ENCODE measurements around the gene EDNRB. TPM values are rescaled to one million over a fixed set of nuclear protein-coding genes. Genes with fewer than 3 reads are reported as not detected.
"Not testable (repeated sequence)": the region's sequence is repeated elsewhere in the genome, so short reads cannot be mapped to it uniquely, and the experiment has no call there.

The EDNRB gene
- total RNA-seq (2014; rRNA removed; shearing (Covaris generic)): not detected in 2 replicates

DNA sequence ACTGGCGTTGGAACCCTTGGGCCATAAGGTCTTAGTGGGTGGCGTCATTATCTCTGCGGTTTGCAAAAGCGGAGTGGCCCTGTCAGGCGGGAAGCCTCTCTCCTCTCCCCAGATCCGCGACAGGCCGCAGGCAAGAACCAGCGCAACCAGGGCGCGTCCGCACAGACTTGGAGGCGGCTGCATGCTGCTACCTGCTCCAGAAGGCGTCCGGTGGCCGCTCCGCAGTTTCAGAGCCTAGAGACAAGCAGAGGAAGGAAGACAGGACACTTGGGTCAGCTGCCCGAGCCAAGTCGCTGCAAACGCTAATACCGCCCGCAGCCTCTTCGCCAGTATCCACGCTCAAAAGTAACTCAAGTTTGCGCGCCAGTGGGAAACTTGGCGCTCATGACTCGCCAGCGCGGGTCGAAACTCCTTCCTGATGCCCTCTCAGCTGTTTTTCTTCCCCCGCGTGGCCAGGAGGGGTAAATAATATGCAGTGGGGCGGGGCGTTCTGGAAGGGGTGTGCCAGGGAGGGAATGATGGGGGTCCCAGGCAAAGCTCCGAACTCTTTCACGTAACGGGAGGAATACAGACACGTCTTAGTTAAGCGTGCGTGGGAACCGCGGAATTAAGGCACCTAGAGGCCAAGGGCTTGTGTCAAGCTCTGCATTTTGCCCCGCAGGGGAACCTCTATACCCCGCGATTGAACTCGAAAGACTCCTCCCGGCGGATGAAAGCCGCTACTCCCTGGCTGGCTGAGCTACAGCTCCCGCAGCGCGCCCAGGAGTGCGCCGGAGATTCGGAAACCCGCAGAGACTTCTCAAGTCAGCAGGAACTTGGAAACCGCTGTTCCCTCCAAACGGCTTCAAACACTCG lies at the start of gene EDNRB:
Gene EDNRB, minus strand, starts transcription at position 441 of the 855 bp plus-strand sequence. Its CDS starts 258 bp downstream, at position 183.
- no peak for DNase-seq (ENCODE audit: low spot score)

DNA sequence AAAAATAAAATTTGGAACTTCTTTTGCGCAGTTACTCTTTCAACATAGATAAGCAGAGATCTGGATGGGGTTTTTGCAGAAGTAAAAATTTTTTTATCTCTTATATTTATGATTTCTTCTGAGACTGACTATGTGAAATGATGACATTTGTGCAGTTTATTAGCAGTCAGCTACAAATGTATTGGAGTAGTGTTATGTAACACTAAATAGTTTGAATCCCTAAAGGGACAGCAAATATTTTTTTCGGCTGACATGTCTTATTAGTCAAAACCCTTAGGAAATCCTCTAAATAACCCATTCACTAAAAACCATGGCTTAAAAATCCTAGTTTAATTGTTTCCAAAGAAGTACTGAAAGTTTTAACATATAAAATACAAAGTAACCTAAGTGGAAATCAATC lies 48.0 kb upstream of the EDNRB start:
- no peak for DNase-seq (ENCODE audit: low spot score)

DNA sequence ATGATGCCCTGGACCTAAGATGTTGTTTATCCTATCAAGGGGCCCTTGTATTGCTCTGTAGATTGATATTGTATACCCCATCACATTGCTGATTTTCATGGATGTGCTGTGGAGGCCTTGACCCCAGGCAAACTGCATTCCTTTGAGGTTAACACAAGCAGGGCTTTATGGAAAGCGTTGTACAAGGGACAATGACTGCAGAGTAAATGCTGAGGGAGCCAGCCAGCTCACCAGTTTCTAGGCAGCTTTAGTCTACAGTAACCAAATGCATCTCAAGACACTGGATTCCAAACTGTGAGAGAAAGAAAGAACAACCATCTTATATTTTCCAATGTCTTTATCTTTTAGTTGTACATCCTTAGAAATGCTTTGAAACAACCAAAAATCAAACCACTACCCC lies 34.1 kb upstream of the EDNRB start:
- DNase-seq (ENCODE audit: low spot score): no peak

DNA sequence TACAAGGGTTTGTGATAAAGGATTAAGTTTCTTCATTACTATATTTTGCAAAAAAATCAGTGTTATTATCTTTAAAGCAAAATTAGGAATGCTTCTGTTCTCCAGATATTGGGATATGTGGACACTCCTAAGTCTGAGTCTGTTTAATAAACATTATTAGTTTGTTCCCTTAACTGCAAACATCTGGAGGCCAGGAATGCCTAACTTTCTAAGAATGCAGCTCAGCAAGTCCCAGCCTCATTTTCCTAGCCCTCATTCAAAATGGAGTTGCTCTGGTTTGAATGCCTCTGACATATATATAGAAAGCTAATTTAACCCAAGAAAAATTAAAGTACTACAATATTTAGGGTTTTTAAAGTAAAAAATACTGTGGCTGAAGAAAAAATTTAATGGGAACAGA lies 33.6 kb upstream of the EDNRB start:
- no peak for DNase-seq (ENCODE audit: low spot score)

DNA sequence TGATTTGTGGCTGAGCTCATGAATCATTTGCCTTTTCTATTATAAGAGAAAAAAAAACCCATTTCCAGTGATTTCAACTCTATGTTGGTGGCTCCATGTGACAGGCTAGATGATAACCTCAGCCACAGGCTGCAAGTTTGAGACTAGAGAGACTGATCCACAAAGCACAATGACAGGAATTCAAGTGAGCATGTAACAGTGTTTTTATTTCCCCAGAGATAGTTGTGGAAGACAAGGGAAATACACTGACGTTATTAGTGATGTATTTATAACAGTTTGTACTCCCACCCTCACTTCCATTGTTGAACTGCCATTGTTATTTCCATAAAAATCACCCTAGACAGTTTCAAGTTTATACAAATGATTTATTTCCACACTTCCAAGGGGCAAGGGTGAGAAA lies 27.9 kb upstream of the EDNRB start:
- DNase-seq (ENCODE audit: low spot score): no peak

DNA sequence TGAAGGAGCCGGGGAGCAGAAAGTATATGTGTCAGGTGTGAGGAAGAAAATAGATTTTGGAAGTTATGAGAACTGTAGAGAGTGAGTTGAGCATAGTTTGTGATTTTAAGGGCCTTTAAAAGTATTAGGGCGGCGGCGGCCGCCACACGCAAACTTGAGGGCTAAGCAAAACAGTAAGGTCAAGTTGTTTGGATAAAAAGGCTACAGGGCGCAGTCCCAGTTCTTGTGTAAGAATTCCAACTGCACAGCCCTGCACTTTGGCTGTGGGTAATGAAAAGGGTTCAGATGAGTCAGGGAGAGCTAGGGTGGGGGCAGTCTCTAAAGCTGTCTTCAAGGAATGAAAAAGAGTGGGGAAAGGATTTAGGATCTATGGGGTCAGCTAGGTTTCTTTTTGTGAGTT lies 16.4 kb upstream of the EDNRB start:
- DNase-seq (ENCODE audit: low spot score): not testable (repeated sequence)

DNA sequence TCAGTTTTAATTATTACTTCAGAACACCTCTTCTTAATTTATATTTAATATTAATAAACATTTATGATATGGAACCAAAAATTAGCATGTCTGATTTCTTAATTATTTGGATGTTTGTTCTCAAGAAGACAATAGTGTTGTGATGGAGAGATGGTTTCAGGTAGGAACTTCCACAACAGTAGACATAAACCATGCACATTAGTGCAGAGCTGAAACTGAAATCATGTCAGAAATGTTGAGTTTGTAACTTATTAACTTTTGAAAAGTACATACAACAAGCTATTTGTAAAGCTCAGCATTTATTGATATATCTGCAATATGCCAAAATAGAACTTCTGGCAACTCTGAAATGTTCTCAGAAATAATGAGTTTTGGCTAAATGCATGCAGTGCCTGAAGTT lies 11.8 kb upstream of the EDNRB start:
- DNase-seq (ENCODE audit: low spot score): no peak

DNA sequence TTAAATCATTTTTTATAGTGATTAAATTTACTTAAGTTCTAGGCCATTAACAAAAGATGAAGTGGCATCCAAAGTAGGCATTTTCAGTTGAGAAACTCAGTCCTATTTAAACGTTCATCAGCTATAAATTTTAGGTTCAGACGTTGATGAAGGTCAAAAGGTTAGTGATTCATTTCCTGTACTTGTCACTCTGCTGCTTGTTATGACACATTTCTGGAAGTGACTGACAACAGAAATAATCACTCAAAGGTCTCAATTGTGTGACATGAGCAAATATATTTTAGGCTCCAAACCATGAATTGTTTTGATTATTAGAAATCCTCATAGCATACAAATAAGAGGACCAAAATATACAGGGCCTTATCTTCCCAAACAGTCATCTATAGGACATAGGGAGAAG lies 10.3 kb upstream of the EDNRB start:
- no peak for DNase-seq (ENCODE audit: low spot score)

DNA sequence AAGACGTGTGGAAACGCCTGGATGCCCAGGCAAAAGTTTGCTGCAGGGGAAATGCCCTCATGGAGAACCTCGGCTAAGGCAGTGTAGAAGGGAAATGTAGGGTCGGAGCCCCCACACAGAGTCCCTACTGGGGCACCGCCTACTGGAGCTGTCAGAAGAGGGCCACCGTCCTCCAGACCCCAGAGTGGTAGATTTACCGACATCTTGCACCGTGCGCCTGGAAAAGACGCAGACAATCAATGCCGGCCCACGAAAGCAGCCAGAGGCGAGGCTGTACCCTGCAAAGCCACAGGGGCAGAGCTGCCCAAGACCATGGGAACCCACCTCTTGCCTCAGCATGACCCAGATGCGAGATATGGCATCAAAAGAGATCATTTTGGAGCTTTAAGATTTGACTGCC lies 7.0 kb upstream of the EDNRB start:
- DNase-seq (ENCODE audit: low spot score): no peak

DNA sequence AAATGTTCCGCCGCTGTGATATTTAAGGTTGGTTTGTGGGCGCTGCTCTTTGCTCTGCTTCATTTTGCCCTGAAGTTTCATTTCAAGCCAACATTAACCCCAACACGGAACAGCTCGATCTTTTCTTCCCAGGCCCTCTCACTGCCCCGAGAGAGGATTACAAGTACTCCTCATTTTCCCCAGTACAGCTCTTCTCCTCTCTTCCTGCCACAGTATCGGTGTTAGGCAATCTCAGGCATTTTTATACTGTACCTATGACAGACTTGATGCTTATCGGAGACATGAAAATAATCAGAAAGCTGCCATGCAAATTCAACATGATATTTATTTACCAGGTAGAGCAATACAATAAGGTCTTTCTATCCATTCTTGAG lies 1.3 kb upstream of the EDNRB start:
- DNase-seq (ENCODE audit: low spot score): no peak

DNA sequence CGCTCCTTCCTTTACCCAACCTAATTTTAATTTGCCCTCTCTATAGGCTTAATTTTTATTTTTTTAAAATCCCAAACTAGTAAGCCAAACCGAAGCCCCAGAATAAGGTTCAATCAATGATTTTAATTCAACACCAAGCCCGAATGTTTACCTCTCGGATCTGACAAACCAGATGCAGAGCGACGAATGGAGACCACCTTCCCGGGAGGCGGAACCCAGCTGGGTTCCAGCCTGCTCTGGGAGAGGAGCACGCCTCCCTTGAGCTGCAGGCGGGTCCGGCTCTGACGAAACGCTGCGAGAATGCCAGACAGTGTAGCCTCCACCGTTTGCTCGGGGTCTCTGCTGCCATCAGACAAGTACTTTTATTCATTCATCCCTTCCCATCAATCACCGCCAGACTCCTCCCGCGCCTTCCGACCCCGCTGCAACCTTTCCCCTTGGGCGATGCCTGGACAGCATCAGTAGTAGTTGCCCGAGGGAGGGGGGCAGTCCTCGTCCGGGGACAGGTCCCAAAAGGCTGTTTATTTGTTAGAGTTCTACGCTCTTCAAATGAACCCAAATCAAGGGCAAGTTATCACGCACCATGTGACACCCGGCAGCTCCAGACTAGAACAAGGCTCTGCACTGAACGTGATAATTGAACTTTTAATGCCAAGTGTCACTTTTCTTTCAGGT lies 752 bp upstream of the EDNRB start:
- DNase-seq (ENCODE audit: low spot score): no peak

DNA sequence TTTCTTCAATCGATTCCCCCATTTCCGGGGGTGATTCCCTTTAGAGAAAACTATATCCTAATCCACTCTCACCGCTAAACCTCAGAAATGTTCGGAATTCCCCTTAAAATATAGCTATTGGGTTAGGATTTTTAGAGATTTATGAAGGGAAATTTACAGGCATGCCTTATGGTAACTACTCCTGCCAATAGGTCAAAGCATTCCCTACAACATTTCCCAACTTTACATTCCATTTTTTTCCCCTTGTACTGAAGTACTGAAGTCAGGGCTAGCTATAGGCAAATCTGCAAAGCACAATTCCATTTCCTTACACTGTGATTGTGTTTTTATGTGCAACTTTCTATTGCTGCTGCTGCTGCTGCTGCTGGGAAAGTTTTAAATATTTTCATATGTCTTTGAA lies 2.1 kb downstream of the EDNRB start:
- DNase-seq (ENCODE audit: low spot score): no peak

DNA sequence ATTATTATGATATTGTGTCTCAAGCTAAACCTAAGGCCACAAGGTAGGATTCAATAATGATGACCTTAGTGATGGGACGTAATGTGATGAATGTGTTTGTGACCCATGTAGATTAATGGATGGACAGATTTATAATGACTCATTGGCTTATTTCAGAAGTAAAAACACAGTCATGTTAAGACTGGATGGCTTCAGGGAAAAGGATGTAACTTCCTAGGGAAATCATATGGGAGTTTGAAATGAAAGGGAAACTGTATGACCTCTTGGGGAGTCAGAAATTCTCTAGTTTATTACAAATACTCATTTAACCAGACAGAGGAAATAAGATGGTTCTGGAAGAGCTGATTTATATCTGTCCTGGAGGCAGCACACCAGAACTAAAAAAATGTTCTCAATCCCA lies 2.9 kb downstream of the EDNRB start:
- no peak for DNase-seq (ENCODE audit: low spot score)

DNA sequence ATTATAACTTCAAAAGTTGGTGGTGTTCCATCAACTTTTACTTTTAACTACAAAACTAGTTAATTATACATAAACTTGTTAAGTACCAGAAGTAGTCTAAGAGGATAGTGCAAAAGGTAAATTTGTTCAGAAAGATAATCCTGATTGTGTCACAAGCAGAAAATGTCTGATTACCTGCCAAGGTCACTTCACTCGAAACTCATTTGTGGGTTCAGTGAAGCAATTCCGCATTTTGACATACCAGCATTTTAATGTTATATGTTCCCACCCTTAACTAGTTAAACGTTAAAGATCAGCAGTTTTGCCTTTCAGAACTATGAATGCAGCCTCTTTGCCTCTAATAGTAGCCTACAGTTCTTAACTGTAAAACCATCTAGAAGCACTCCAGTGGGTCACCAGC lies 5.6 kb downstream of the EDNRB start:
- no peak for DNase-seq (ENCODE audit: low spot score)

DNA sequence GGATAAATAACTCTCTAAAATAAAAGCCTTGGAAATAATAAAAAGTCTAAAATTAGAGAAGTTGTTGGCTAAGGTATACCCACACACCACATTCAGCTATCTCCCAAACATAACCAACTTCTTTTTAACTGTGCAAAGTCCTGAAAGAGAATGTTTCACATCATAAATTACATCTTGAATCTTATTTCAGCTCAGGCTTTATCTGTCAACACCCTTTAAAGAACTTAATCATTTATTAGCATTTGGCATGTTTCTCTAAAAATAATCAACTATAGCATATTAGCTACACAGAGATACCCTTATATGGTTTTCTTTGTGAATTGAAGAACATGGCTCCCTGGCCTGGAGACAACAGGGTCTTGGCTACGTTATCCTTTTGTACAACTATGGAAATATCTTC lies 6.9 kb downstream of the EDNRB start:
- no peak for DNase-seq (ENCODE audit: low spot score)

DNA sequence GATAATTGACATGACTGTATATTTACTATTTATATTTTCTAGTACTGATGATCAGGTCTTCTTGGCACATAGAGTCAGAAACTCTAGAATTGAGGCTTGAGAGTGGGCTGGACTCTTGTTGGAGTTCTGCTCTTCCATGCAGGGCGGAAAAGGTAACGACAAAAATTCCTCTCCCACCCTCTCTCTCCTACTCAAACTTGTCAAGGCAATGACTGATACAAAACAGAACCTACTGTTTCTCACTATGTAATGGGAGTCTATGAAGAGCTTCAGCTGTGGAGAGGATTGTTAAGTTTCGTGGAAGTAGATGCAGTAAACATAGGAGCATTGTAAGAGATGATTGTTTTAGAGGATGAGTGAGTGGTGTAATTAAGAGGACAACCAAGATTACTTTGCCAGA lies 8.8 kb downstream of the EDNRB start:
- DNase-seq (ENCODE audit: low spot score): no peak

DNA sequence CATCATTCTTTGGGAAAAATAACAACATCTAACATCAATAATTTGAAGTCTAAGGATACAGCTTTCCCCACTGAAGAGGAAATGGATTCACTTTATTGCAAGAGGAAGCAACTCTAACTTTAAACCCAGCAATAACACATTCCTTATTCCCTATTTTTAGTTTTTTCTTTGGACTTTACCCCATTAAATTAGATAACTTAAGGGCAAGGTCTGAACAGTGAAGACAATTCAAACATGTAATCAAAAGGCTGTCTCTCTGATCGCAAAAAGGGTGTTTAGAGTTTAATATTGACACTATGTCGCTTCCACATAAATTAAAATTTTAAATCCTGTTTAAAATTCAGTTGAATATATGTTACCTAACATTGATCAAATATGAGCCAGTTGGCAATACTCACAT lies 10.1 kb downstream of the EDNRB start:
- no peak for DNase-seq (ENCODE audit: low spot score)

DNA sequence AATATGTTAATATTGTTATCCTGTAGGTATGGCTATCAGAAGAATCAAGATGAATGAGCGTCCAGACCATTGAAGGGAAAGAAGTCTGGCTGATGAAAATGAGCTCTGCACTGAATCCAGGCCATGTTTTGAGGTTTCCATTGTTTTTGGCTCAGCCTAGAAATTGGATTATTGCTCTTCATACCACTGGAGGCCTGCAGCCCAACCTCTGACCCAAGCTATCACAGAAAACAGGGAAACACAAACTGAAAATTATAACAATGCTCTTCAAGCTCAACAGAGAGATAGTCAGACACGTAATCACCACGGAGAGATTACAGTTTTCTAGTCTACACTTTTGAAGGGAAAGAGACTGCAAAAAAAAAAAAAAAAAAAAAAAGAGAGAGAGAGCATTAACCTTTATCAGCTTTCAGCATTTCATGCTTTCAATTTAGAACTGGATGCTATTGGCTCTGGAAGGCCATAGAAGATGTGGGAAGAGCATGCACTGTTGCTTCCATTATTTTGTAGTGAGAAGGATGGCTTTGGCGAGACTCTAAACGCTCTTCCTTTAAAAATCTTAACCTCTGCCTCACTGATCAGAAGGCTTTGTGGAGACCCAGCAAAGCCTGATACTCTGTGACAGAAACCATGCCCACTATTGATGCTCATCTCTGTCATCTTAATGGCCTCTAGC lies 10.8 kb downstream of the EDNRB start:
- DNase-seq (ENCODE audit: low spot score): no peak

DNA sequence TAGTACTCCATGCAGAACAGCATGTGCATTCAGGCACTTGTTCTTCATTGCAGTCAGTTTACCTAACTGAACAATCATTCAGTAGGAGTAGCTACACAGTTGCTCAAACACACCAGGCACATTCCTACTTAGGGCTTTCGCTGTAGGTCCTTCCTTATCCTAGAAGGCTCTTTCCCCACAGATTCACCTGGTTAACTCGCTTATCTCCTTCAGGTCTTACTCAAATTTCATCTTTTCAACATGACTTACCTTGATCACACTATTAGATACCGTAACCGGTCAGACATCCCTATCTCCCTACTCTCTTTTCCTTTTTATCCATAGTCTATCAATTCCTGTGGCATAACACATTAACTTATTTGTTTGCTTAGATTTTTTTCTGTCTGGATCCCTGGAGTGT lies 14.6 kb downstream of the EDNRB start:
- DNase-seq (ENCODE audit: low spot score): no peak

DNA sequence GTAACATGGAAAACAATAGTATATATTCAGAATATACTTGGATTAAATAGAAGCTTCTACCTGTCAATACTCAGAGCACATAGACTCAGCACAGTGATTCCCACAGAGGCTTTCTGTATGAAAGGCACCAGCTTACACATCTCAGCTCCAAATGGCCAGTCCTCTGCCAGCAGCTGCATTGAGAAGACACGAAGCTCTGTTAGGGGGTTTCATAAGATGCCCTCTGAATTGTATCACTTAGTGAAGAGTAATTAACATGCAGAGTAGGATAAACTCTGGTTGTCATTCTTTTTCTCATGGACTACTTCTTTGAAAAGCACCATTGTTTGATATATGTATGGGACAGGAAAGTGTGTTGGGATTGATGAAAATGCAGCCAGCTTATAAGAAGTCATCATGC lies 15.2 kb downstream of the EDNRB start:
- no peak for DNase-seq (ENCODE audit: low spot score)

DNA sequence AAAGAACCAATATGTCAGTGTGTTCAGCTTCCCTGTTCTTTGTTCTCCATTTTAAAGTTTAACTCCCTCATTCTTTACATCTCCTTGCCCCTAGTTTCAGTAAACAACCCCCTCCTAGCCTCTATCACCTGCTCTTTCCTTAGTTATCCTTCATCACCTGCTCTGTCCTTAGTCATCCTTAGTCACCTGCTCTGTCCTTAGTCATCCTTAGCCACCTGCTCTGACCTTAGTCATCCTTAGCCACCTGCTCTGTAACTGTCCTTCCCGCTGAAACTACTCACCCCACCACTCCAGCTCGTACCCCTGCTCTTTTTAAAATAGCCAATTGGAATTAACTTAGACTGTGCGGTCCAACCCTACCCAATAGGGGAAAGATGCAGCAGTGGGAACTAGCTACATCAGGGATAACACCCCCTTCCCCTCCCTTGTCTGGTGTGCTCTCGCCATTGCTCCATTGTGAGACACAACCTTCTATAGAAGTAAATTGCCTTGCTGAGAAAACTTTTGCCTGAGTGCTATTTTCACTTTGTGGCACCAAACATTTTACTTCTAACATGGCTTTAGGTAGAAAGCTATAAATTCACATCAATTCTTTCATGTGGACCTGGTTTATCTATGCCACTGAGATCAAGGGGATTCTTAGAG lies 16.2 kb downstream of the EDNRB start:
- DNase-seq (ENCODE audit: low spot score): no peak

DNA sequence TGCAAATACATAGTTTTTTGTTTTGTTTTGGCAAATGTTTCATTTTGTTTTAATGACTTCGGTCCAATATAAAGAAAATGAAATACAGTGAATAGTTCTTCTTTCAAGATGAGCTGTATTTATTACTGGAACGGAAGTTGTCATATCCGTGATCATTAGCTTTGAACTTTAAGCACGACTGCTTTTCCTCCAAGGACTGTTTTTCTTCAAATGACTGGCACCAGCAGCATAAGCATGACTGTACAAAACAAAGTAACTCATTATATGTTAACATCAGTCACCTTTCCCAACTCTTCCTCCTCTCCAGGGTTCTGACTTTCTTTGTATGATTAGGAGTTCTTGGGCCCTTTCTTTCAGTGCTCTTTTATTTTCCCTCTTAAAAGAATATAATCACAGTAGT lies 20.5 kb downstream of the EDNRB start:
- no peak for DNase-seq (ENCODE audit: low spot score)

Data from A172 (cell line).